ENCODE measurements around the gene NSMCE4A. TPM values are rescaled to one million over a fixed set of nuclear protein-coding genes. Genes with fewer than 3 reads are reported as not detected.

Gene NSMCE4A
- total and polyA plus RNA-seq, 2 of the 4 experiments (the other 2 are of a cell fraction): 13.4 to 33.2 TPM

- H3K4ac ChIP-seq (ENCODE audit: low read depth, low read length): no peak overlapping the region
- no peaks in the 10 kb centered on the region for H3K4me1 ChIP-seq (ENCODE audit: control insufficient read depth, insufficient read depth, low read length)
- H3K4me2 ChIP-seq (ENCODE audit: low read depth, low read length): no peak overlapping the region
- no peak overlapping the region for H2BK120ac ChIP-seq (ENCODE audit: low read depth, low read length)
- no peak for TF ChIP-seq MAFK (IDR thresholded peaks at IDR 0.05; ENCODE audit: low read depth, low read length)
- no peaks in the 10 kb centered on the region for H3K9me1 ChIP-seq (ENCODE audit: insufficient read depth, low read length)
- no peak overlapping the region for H2AK5ac ChIP-seq (ENCODE audit: low read depth, low read length)
- H3K4me3 ChIP-seq (ENCODE audit: insufficient read depth, low read depth, low read length): no peak overlapping the region
- H4K5ac ChIP-seq (ENCODE audit: low read depth, low read length): no peak overlapping the region
- in situ Hi-C loops (cut with MboI; ENCODE audit: low sequenced_read_pairs): no loop called here
- ATAC-seq (ENCODE audit: low read depth) (no peak), DNase-seq (no peak)
- no peak overlapping the region for H3K56ac ChIP-seq (ENCODE audit: extremely low read depth, insufficient read depth, low read length)
- H2BK5ac ChIP-seq (ENCODE audit: low read depth, low read length, poor library complexity, severe bottlenecking): no peak overlapping the region
- H4K91ac ChIP-seq (ENCODE audit: insufficient read depth, low read depth, low read length): no peak overlapping the region
- intact Hi-C loops (cut with micrococcal nuclease): no loop called here
- no peak overlapping the region for H3K9ac ChIP-seq (ENCODE audit: low read depth, low read length)
- dilution Hi-C loops (cut with HindIII; ENCODE audit: low sequenced_read_pairs, unreplicated experiment): no loop called here
- H2AFZ ChIP-seq (replicated peaks; ENCODE audit: low read length, poor library complexity): no peak overlapping the region
- H3K9me3 ChIP-seq (ENCODE audit: control insufficient read depth, insufficient read depth, low read length): peaks cover 2% of the 10 kb centered on the region; the same call in 1 of the 2 replicates
- no CpG with 5 or more reads among the region's 4 CpGs for WGBS, 2 experiments (ENCODE audit: extremely low coverage in 2 of 2, insufficient read length in 1 of 2)
- no peak overlapping the region for H3K18ac ChIP-seq (ENCODE audit: low read depth, low read length)
- no peak overlapping the region for H2AK9ac ChIP-seq (replicated peaks; ENCODE audit: low read depth, low read length, poor library complexity)
- H3K27me3 ChIP-seq (ENCODE audit: control insufficient read depth, insufficient read depth, low read length): peaks cover 12% of the 10 kb centered on the region
- H4K8ac ChIP-seq (ENCODE audit: low read depth in 2 of 2, low read length in 2 of 2): no peak overlapping the region
- no peak overlapping the region for H2BK20ac ChIP-seq (ENCODE audit: low read depth, low read length)
- H2BK15ac ChIP-seq (ENCODE audit: low read depth, low read length): no peak overlapping the region
- H3K14ac ChIP-seq (replicated peaks; ENCODE audit: low read depth, low read length): no peak overlapping the region
- no peaks in the 10 kb centered on the region for H4K20me1 ChIP-seq (ENCODE audit: insufficient read depth, low read length)
- ChIA-PET POLR2A (ENCODE audit: unreplicated experiment) (no interaction called here), CTCF (no interaction called here)
- no peaks in the 10 kb centered on the region for H3K79me1 ChIP-seq (ENCODE audit: low read depth in 1 of 2, low read length in 2 of 2)
- H3K27ac ChIP-seq (ENCODE audit: insufficient read depth, low read length): no peak overlapping the region
- no TSS peak for BruUV-seq (replicated peaks)
- no peaks in the 10 kb centered on the region for H3K36me3 ChIP-seq (ENCODE audit: control insufficient read depth, insufficient read depth, low read length)
- no peak overlapping the region for H3K23ac ChIP-seq (ENCODE audit: low read depth, low read length)
Measured at GRCh38 chr10:121999301-121999700, 24.3 kb upstream of the NSMCE4A start.

Measured in IMR-90 (cell line).